Astrocyte of the cerebellum (primary cell): ENCODE measurements around the gene DDR2.

Experiments
- DNase-seq: peaks from one replicate; pipeline ENCODE4 v3.0.0-alpha.2; 2011; ENCODE audit warnings: low read depth
- H3K4me3 ChIP-seq: 2 replicates; pipeline ENCODE4 v1.5.1; 2011; ENCODE audit warnings: mild to moderate bottlenecking, low read depth, low read length, moderate library complexity
- in situ Hi-C: cut with HindIII; loops from 2 replicates; pipeline ENCODE4 v1.10.0; 2017; ENCODE audit warnings: low sequenced_read_pairs
- TF ChIP-seq, protein P1 (sequence below): IDR thresholded peaks from 2 replicates; pipeline ENCODE4 v1.5.1; 2012; ENCODE audit warnings: low read length, low read depth, moderate library complexity, mild to moderate bottlenecking; ENCODE audit errors: missing control alignments

Gene DDR2

GRCh38 chr1:162709870-162710269, 77.6 kb downstream of the DDR2 start:
- in situ Hi-C loops: no loop called here
- TF ChIP-seq, protein P1, sequence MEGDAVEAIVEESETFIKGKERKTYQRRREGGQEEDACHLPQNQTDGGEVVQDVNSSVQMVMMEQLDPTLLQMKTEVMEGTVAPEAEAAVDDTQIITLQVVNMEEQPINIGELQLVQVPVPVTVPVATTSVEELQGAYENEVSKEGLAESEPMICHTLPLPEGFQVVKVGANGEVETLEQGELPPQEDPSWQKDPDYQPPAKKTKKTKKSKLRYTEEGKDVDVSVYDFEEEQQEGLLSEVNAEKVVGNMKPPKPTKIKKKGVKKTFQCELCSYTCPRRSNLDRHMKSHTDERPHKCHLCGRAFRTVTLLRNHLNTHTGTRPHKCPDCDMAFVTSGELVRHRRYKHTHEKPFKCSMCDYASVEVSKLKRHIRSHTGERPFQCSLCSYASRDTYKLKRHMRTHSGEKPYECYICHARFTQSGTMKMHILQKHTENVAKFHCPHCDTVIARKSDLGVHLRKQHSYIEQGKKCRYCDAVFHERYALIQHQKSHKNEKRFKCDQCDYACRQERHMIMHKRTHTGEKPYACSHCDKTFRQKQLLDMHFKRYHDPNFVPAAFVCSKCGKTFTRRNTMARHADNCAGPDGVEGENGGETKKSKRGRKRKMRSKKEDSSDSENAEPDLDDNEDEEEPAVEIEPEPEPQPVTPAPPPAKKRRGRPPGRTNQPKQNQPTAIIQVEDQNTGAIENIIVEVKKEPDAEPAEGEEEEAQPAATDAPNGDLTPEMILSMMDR: no peak
- H3K4me3 ChIP-seq: no peak overlapping the region
- no peak for DNase-seq

GRCh38 chr1:162710345-162710744, 78.1 kb downstream of the DDR2 start:
- no peak for DNase-seq
- in situ Hi-C loops: no loop called here
- no peak overlapping the region for H3K4me3 ChIP-seq
- TF ChIP-seq, protein P1: no peak

DNA sequence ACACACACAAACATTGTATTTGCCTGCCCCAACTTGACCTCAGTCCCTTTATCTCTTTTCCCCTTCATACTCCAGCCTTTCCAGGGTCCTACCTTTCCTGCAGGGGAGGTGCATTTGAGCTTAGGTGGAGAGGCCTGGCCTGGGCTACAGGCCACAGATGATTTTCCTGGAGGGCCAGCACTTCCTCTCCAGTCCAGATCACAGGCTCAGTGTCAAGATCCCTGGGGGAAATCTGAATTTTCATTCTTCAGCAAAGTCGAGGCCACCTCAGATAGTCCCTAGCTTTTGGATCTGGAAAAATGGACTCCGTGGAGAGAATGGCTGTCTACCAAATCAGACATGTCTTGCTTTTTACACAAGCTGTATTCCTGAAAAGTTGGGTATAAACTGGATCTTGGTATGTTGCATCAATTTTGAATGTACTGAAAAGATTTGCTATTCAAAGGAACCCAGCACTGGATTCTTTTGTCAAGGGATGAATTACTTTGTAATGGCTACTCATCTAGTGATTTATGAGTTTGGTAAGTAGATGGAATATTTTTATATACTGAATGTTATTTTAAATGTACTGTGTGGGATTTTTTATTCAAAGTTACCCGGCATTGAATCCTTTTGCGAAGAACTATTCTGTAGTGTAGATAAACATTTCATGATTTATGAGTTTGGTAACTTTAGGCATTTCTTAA, 78.7 kb downstream of the DDR2 start:
- no peak overlapping the region for H3K4me3 ChIP-seq
- in situ Hi-C loops: no loop called here
- TF ChIP-seq, protein P1: no peak

GRCh38 chr1:162712317-162713029, 80.2 kb downstream of the DDR2 start:
- TF ChIP-seq, protein P1: no peak
- in situ Hi-C loops: no loop called here
- no peak for DNase-seq
- no peak overlapping the region for H3K4me3 ChIP-seq

More for the DNA sequence above, 78.7 kb downstream of the DDR2 start:
- no peak for DNase-seq

DNA sequence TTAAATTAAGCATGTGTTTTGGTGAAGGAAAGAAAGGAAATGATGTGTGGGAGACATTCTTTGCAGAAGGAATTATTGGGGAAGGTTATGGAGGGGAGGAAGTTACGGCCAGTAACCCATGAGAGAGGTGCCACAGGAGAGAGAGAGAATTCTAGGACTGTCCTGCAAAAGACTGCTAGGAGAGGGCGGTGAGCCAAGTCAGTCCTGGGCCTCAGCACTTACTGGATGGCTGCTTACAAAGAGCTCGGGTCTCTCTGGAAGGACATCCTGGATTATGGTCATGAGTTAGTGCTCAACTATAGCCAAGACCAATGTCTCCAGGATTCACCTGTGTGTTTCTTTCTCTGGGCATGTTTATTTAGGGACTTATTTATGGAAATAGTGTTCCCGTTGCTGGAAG, 83.9 kb downstream of the DDR2 start:
- H3K4me3 ChIP-seq: no peak overlapping the region
- in situ Hi-C loops: no loop called here
- TF ChIP-seq, protein P1: no peak
- no peak for DNase-seq

DNA sequence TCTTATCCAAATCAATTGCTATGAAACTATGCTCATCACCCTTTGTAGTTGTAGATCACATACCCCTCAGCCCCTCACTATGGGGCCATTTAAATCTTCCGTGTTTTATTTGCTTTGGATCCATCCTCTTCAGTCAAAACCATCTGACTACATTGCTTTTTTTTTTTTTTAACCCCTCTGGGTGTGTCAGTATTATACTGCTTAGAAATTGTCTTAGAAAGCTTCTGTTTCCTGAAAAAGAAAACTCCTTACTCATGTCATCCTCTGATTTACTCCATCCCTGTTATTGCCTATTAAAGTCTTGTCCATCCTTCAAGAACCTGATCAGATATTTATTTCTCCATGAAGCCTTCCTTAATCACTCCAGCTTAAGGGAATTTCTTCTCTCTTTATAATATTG, 84.3 kb downstream of the DDR2 start:
- no peak overlapping the region for H3K4me3 ChIP-seq
- DNase-seq: no peak
- TF ChIP-seq, protein P1: no peak
- in situ Hi-C loops: no loop called here
